Measurements from ENCODE around the gene NPBWR2.
"Not testable (repeated sequence)": the region's sequence is repeated elsewhere in the genome, so short reads cannot be mapped to it uniquely, and the experiment has no call there.

NPBWR2 gene

DNA sequence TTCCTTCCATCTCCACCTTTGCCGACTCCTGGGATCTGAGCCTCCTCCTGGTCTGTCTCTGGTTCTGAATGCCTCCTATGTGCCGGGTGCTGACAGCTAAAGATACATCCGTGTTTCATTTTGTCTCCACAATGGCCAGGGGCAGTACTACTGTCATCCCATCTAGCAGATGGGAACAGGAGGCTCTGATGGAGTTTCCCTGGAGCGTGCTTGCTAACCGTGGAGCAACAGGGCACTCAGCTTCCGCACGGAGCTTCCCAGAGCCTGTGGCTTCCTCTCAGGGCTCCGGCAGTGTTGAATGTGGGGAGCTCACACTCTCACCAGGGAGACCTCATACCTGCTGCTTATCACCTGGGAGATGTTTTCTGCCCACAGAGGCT is 11.9 kb upstream of the NPBWR2 start:
- DNase-seq: no peak

DNA sequence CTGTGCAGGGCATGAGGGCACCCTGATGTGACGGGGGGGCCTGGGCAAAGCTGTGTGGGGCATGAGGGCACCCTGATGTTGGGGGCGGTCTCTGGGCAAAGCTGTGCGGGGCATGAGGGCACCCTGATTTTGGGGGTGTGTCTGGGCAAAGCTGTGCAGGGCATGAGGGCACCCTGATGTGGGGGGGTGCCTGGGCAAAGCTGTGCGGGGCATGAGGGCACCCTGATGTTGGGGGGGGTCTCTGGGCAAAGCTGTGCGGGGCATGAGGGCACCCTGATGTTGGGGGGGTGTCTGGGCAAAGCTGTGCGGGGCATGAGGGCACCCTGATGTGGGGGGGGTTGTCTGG is 10.0 kb upstream of the NPBWR2 start:
- not testable (repeated sequence) for DNase-seq

DNA sequence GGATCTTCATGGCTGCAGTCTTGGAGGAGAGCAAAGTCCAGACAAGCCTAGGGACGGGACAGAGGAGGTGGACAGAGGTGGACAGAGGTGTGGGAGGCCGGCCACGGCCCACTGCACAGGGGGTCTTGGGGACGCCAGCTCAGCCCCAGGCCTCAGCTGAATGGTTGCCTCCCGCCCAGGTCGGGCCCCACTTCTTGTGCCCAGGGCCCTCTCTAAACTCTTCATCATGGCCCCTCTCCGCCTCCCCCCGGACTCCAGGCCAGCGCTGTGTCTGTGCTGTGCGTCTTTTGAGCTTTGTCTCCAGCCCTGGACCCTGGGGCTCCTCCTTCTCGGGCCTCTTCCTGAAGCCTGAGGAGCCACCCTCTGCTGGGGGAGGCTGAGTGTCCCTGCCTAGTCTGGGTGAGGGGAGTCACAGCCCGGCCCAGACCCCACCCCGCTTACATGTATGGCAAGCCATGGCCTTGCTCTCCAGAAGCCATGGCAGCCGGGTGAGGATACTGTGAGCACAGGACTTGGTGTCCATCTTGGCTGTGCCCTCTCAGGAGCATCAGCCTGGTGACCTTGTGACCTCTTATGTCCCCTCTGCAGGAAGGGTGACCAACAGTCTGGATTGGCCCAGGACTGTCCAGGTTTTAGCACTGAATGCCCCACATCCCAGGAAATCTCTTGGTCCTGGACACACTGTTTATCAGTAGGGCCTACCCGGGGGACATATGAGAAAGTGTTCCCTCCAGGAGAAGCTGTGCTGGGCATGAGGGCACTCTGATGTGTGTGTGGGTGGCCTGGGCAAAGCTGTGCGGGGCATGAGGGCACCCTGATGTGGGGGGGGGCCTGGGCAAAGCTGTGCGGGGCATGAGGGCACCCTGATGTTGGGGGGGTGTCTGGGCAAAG is 9.4 kb upstream of the NPBWR2 start:
- DNase-seq: no peak

DNA sequence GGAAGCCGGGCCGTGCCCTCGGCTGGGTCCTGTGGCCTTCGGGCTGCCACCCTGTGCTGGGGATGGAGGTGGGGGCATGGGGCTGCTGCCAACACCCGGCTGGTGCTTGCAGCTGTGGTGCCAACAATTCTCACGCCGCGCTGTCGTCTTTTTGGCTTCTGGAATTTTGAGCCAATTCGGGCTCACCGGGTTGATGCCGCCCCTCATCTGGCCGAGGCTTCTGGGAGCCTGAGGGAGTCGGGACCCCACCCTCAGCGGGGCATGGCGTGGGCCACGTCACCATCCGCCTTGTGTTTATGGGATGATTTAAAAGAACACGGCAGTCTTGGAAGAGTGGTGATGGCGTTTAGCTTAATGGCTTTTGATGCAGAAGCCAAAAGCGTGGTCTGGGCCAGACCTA is 8.7 kb upstream of the NPBWR2 start:
- no peak for DNase-seq

DNA sequence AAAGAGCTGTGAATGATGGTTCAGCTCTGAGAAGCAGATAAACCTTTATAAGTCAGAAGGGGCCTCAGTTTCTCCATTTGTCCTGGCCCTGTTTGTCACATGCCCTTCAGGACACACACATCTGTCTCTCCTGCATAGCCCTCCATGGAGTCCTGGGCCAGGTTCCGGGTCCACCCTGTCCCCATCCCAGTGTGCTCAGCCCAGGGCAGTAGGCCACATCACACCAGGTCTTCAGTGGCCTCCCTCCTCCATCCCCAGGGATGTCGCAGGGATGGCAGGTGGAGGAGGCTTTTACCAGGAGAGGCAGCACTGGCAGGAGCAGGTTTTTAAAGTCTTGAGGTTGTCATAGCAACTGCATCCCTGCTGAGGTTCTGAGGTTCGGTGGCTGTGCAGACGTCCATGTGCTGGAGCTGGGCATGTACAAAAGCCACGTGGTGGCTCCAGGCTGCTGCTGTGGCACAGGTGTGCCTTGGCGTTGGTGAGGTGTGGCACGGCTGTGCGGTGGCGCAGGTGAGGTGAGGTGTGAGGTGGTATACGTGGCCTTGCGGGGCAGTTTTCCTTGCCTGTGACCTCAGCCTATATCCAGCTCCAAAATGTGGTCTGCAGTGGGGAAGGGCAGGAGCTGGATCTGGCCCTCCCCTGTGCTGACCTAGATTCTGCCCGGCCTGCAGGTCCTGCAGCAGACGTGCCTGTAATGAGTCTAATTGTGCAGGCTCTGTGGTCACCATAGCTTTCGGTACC is 8.0 kb upstream of the NPBWR2 start:
- DNase-seq: no peak

DNA sequence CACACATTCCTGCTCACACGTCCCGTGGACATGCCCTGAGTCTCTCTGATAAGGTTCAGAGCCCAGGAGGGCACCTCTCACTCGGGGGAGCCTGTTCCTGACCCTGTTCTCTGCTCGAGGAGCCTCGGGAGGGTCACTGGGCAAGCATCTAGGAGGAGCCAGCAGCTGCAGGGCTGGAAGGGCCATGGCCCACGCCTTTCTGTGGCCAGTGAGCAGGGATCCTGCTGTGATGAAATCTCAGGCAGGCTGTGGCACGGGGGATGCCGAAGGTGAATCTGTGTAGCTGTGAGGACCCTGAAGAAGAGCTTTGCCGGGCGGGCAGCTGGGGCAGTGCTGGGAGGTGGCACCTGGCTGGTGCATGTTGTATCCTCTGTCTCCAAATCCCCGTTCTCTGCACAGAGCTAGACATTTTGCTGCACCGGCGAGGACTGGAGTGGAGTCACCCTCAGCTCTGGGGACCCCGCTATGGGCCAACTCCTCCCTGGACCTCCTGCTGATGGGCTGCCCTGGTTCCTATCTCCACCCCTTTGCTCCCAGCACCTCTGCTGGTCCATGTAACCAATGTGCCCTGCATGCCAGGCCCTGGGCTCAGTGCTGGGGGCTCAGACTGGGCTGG is 7.1 kb upstream of the NPBWR2 start:
- DNase-seq: no peak

DNA sequence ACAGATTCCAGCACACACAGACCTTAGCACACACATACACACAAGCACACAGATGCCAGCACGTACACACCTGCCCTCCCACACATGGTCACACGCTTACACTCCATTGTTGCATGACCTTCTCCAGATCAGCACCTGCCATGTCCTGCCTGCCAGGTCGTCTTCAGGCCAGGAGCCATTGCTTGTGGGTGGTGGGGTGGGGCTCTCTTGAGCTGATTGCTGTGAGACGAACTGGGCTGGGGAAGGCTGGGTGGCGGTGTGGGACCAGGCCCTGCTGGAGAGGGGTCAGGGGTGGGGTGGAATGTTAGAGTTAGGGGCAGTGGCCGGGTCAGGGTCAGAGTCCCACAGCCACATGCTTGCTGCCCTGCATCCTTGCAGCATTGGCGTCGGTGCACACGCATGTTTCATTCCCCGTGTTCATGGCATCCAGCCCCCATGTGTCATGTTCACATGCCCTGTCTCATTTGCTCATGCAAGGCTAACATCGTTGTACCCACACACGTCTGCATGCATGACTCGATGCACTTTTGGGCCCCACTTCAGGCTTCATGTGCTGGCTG is 6.5 kb upstream of the NPBWR2 start:
- no peak for DNase-seq

DNA sequence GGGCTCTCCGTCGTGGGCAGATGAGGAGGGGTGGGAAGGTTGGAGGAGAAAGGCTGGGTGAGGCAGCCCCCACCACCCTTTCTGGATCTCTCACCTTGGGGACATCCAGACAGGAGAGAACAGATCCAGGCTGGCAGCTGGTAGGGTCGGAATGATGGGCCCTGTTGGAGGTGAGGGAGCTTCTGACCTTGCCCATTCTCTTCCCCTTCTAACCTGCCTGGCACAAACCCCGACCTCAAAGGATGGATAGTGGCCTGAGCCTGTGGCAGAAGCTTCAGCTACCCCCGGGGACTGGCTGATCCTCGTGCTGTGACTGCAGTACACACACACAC is 6.0 kb upstream of the NPBWR2 start:
- no peak for DNase-seq

DNA sequence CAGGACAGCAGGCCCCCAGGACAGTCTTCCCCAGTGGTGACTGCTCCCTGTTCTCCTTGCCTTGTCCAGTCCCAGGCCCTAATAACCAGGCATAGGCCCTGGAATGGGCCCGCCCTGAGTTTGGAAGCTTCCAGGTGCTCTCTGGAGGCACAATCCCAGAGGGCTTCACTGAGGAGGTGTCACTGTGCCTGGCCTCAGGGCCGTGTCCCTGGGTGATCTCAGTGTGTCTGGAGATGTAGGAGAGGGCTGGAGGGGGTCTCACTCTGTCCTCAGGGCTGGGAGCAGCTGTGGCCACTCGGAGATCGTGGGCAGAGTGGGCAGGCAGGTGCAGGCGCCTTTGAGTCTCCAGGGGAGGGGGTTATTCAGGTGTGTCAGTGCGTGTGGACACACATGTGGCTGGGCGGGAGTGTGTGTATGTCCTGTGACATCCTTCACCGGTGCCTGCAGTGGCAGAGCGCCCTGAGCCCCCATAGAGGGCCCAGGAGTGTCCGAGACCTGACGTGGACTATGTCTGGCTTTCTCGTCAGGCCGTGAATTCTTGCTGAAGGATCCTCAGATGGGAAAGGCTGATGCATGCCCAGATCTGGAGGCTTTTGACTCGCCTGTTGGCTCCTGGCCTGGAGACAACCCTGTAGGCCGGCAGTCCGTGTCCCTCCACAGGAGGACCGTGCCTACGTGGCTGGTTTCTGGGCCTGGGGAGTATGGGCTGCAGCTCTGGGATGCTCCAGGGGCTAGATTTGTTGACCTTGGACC is 5.5 kb upstream of the NPBWR2 start:
- DNase-seq: no peak

DNA sequence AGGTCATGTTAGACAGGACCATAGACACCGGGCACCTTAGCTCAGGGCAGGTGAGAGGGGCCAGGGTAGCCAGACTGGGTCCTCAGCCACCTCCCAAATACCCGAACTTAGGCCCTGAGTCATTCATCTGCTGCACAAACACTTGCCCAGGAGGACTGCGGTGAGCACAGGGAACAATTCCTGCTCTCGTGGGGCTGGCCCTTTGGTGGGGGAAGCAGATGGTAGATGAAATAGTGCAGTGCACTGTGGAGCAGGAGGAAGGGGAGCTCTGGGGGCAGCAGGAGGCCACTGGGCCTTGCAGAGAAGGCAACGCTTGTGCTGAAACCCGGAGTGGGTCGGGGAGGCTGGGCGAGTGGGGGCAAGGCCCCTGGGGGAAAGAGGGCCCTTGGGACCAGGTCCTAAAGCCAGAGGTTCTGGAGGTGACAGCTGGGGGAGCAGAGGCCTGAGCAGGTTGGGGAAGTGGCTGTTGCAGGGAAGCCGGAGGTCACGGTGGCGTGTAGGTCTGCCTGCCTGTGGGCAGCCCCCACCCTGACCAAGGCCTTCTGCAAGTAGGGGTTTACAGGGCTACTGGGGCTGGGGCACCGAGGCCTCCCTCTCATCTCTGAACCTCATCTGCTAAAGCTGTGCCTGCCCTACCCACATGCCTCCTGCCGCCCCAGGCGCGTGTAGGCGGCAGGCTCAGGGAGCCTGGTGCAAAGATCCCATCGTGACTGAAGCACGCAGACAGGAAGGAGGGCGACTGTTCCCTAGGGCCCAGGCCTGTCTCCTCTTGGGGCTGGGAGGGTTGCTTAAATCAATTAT is 4.7 kb upstream of the NPBWR2 start:
- no peak for DNase-seq

DNA sequence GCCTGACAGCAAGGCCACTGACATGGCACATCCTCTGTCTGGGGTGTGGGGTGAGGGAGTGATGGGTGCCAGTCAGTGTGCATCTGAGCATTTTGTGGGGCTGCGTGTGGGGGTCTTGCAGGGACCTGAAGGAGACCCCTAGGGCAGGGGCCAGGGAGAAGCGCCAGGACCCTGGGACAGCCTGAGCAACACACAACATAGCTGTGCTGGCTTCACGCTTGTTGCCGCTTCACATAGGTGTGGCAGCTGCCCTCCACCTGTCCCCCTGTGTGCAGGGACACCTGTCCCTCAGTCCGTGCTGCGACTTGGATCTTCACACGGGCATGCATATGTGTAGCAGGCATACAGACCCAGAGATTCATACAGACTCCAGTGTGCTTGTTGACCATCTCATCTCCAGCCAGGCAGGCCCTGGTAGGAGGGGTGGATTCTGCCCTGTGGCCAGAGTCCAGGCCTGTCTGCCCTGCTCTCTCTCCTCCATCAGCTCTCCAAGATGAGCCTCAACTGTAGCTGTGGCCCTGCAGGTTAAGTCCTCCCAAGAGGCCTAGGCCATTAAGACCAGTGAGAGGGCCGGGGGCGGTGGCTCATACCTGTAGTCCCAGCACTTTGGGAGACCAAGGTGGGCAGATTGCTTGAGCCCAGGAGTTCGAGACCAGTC is 3.2 kb upstream of the NPBWR2 start:
- DNase-seq: no peak

DNA sequence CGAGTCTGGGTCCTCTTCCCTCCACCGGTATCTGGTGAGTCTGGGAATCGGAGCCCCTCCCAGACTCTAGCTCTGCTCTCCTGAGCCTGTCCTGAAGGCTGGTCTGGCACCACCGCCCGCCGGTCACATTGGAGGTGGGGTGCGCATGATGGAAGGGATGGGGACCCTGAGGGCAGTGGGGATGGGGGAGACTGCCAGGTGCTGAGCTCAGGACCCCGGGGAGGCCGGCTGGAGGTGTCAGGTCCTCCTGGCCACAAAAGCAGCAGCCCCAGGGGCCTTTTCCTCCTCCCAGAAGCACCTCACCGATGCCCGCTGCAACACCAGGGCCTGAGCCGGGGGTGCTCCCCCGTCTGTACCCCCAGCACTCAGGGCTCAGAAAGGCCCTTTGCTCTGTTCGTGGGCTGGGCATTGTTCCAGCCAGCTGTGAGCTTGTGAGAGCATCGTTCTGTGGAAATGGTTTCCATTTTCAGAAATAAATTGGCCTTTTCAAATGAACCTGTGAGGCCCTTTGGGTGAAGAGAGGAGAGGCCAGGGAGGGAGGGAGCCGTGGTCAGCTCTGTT is 2.5 kb upstream of the NPBWR2 start:
- DNase-seq: no peak

DNA sequence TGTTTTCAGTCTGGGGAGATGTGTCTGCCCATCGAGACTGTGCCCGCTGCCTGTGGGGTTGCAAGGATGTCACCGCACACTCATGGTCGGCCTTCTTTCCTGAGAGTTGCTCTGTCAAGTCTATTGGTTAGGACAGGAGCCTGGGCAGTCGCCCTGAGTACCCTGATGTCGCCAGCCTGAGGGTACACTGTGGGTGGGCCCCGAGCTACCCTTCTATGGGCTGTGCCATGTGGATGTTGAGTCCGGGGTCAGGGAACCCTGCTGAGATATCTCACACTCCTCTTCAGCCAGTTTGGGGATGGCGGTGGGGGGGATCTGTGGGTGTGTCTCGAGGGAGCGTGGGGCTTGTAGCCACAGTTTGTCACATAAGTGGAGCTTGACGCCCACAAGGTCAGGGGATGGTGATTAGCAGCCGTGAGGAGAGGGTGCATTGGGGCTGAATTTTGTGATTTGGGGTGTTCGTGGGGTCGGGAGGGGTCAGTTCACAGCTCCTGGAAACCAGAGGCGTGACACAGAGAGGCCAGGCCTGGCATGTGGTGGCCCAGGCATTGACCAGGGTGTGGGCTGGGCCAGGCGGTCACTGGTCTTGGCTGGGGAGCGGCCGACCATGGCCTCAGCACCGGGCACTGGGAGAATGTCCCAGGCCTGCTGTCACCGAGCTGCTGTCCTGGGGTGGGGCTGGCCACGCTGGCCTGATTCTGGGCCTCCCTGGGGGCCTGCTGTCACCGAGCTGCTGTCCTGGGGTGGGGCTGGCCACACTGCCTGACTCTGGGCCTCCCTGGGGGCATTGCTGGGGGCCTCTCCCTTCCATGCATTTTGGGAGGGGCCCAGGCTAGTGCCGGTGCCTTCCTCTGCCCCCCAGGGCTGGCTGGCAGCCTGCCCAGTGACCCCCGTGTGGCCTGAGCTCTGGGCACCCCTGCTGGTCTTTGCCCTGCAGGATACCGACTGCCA is 1.6 kb upstream of the NPBWR2 start:
- DNase-seq: no peak

DNA sequence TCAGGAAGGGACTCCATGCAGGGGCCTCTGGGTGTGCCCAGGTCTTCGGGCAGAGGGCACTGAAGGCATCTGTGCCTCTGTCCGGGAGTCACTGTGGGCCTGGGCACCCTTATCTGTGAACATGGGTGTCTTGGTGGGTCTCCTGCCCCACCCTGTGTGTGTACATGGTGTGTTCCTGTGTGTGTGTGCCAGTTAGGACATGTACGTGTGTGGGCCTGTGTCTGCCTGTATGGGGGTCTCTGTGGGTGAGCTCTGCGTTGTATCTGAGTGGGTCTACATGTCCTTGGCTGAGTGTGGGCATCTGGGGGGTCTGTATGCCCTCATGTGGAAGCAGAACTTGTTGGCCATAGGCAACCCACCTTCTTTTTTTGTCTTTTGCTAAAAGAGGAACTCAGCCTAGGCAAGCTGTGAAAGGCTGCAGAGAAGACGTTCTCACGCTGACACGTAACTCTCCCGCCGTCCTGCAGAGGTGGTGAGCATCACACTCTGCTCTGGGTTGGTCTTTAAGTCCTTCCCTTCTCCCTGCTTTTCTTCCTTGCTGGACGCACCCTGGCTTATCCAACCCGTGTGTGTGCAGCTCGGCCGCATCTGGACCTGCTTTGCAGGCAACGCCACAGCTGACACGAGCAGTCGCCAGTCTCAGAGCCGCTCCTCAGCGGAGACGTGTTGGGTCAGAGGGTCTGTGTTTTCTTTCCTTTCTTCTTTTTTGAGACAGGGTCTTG is 532 bp upstream of the NPBWR2 start:
- no peak for DNase-seq

DNA sequence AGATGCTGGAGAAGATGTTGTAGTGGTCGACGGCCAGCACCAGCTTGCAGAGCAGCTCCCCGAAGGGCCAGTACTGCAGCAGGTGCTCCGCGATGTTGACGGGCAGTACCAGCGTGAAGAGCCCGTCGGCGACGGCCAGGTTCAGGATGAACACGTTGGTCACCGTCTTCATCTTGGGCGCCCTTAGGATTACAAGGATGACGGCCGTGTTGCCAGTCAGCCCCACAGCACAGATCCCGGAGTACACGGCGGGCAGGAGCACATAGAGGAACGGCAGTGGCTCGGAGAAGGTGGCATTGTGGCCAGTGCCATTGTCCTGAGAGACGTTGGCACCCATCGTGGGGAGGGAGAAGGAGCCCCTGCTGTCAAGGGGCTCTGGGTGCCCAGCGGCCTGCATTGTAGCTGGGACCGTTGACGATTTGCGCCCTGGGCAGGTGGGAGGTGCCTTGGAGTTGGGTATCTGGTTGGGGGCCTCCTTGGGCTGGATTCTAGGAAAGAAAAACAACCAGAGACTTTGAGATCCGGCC is 867 bp downstream of the NPBWR2 start:
- no peak for DNase-seq

DNA sequence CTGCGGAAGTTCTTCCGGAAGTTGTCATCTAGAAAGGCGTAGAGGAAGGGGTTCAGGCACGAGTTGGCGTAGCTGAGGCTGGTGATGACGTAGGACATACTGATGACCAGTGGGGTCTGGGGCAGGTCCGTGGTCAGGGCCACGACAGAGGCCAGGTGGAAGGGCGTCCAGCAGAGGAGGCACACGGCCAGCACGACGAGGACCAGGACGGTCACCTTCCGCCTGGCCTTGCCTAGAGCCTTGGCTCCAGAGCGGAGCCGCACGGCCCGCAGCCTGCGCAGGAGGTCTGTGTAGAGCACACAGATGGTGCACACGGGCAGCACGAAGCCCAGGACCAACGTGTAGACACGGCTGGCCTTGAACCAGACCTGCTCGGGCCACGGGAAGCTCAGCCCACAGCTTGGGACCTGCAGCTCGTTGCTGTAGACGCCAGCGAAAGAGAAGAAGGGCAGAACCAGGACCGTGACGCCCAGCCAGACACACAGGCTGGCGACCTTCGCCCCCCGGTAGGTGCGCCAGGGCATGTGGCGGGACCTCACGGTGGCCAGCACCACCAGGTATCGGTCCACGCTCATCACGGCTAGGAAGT is 1.4 kb downstream of the NPBWR2 start:
- no peak for DNase-seq

DNA sequence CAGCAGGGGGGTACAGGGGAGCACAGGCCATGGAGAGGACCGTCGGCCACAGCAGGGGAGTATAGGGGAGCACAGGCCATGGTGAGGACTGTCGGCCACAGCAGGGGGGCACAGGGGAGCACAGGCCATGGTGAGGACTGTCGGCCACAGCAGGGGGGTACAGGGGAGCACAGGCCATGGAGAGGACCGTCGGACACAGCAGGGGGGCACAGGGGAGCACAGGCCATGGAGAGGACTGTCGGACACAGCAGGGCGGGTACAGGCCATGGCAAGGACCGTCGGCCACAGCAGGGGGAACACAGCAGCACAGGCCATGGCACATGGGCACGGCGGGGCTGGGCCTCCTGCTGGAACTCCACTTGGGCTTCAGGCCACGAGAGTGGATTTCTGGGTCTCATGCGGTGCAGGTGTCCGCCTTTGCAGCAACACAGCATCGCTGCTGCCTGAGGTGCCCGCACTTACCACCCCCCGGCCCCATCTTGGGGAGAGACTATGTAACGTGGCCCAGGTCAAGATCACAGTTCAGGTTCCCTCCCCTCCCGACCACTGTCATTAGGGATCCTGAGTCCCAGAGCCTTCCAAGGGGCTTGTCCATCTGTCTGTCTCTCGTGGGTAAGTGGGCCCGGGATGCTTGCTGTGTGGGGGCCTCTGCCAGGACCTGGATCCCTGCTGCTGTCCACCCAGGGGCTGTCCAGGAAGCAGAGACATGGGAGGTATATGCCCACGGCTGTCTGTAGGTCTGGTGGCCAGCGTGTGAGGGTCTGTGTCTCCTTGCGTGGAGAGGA is 2.5 kb downstream of the NPBWR2 start:
- DNase-seq: no peak

All from right kidney (tissue), 1 donor.